K562 (cell line): ENCODE measurements around the gene R3HDM2. TPM values are rescaled to one million over a fixed set of nuclear protein-coding genes. Genes with fewer than 3 reads are reported as not detected.

Experiments
- ATAC-seq: fragments of 200-7000 bp; cut with Tn5 transposase; 3 replicates; pipeline ENCODE4 v1.9.1; 2020; ENCODE audit warnings: moderate library complexity
- BruUV-seq: library from RNA; stranded (reverse); fragments of 400-500 nt; replicated peaks from 2 replicates; lab custom pipeline; 2021; lab: Mats Ljungman, UMichigan
- CTCF ChIA-PET: fragments of 300-600 bp; formaldehyde crosslinking; extraction: SDS; loops from one replicate; lab custom pipeline; 2021; ENCODE audit warnings: low intra/inter-chr PET ratio; lab: Yijun Ruan, JAX
- POLR2A ChIA-PET: fragments of 300-600, 350-650 bp; sonication (Branson Sonifier 250); formaldehyde crosslinking; extraction: SDS; loops from one replicate; lab custom pipeline; 2021; ENCODE audit warnings: antibody characterized with exemption, inconsistent platforms; lab: Yijun Ruan, JAX
- DNase-seq, 4 experiments: peaks; one replicate each; pipeline versions ENCODE4 v3.0.0 to v3.0.0-alpha.2; 2011 to 2018; ENCODE audit warnings: low spot score in 3 of 4, mixed read lengths in 3 of 4; ENCODE audit errors: extremely low read depth in 1 of 4
- FAIRE-seq: peaks from 2 replicates; lab custom pipeline; 2011; peaks lifted over from hg19 to GRCh38; lab: Jason Lieb, UNC
- H2AFZ ChIP-seq: 2 replicates; pipeline ENCODE4 v1.6.0; 2011; ENCODE audit warnings: low read depth, low read length, control low read depth, inconsistent platforms
- H3K27ac ChIP-seq: fragments of 200-600 bp; 3 replicates; pipeline ENCODE4 v1.8.0; 2011; ENCODE audit warnings: low read depth, mild to moderate bottlenecking, control low read depth, inconsistent platforms, low read length, moderate library complexity, mixed read lengths; ENCODE audit errors: extremely low read depth
- H3K27me3 ChIP-seq, 2 experiments: fragments of 300-600 bp in 1 of 2; 2 replicates in 1 of 2; 3 replicates in 1 of 2; pipeline versions ENCODE4 v1.6.0 to v1.8.0; 2011; ENCODE audit warnings: inconsistent platforms in 2 of 2, low read length in 2 of 2, mild to moderate bottlenecking in 1 of 2, mixed read lengths in 1 of 2, moderate library complexity in 1 of 2; ENCODE audit not compliant: control insufficient read depth in 2 of 2, insufficient read depth in 2 of 2
- H3K36me3 ChIP-seq: fragments of 300-600 bp; 3 replicates; pipeline ENCODE4 v1.8.0; 2011; ENCODE audit warnings: mild to moderate bottlenecking, low read length, inconsistent platforms; ENCODE audit not compliant: control insufficient read depth, insufficient read depth
- H3K4me1 ChIP-seq, 2 experiments: fragments of 200-600 bp in 1 of 2; replicated peaks in 1 of 2; 2 replicates in 1 of 2; 3 replicates in 1 of 2; pipeline versions ENCODE4 v1.5.1 to v1.8.0; 2011; ENCODE audit warnings: inconsistent platforms in 2 of 2, low read length in 2 of 2, mild to moderate bottlenecking in 1 of 2, mixed read lengths in 1 of 2, moderate library complexity in 1 of 2; ENCODE audit not compliant: control insufficient read depth in 2 of 2, insufficient read depth in 2 of 2
- H3K4me2 ChIP-seq: 2 replicates; pipeline ENCODE4 v1.6.1; 2011; ENCODE audit warnings: low read length, control low read depth, inconsistent platforms, mixed read lengths; ENCODE audit not compliant: insufficient read depth
- H3K4me3 ChIP-seq: fragments of 200-600 bp; sonication (generic), shearing (Covaris generic); 2 replicates; pipeline ENCODE4 v1.5.1; 2016; ENCODE audit warnings: control low read depth, inconsistent platforms
- H3K79me2 ChIP-seq: fragments of 200-600 bp; 3 replicates; pipeline ENCODE4 v1.8.0; 2011; ENCODE audit warnings: low read length, inconsistent platforms; ENCODE audit not compliant: control insufficient read depth, insufficient read depth
- H3K9ac ChIP-seq, 2 experiments: 2 replicates each; pipeline versions ENCODE4 v1.6.0 to v1.6.1; 2011; ENCODE audit warnings: low read depth in 2 of 2, low read length in 2 of 2, control low read depth in 1 of 2, inconsistent platforms in 1 of 2, mild to moderate bottlenecking in 1 of 2, mixed read lengths in 1 of 2; ENCODE audit not compliant: insufficient read depth in 1 of 2
- H3K9me1 ChIP-seq: one replicate; pipeline ENCODE4 v1.6.0; 2011; ENCODE audit warnings: inconsistent platforms, mild to moderate bottlenecking, low read length, moderate library complexity; ENCODE audit not compliant: control insufficient read depth, insufficient read depth
- H3K9me3 ChIP-seq: replicated peaks from 2 replicates; pipeline ENCODE4 v1.5.1; 2011; ENCODE audit warnings: low read depth, low read length, inconsistent platforms; ENCODE audit not compliant: control insufficient read depth, insufficient read depth
- H4K20me1 ChIP-seq: replicated peaks from 2 replicates; pipeline ENCODE4 v1.6.1; 2011; ENCODE audit warnings: low read length, inconsistent platforms, mixed read lengths; ENCODE audit not compliant: control insufficient read depth, insufficient read depth
- CBX1 ChIP-seq: sonication (generic); IDR thresholded peaks from 2 replicates; pipeline ENCODE4 v1.6.1; 2016; ENCODE audit warnings: antibody characterized with exemption, low read depth, mild to moderate bottlenecking
- JUN ChIP-seq, 2 experiments: sonication (generic) in 1 of 2; formaldehyde crosslinking in 1 of 2; IDR thresholded peaks; 2 replicates each; pipeline versions ENCODE4 v1.6.1 to v1.8.0; 2012 to 2022; ENCODE audit warnings: borderline replicate concordance in 2 of 2, mild to moderate bottlenecking in 2 of 2, improper control_type of control experiment in 1 of 2, low read depth in 1 of 2, low read length in 1 of 2, missing genetic modification reagents in 1 of 2
- NBN ChIP-seq: fragments of 450-650 bp; IDR thresholded peaks from 2 replicates; pipeline ENCODE4 v1.6.1; 2016; ENCODE audit warnings: low read depth, mild to moderate bottlenecking
- NR2C2 ChIP-seq, 2 experiments: fragments of 200-800 bp in 1 of 2; sonication (Bioruptor generic) in 1 of 2; sonication (generic) in 1 of 2; formaldehyde crosslinking in 1 of 2; IDR thresholded peaks; 2 replicates each; pipeline versions ENCODE4 v1.6.1 to v1.8.0; 2016 to 2022; ENCODE audit warnings: mild to moderate bottlenecking in 1 of 2, missing compliant biosample characterization in 1 of 2, missing genetic modification characterization in 1 of 2, missing genetic modification reagents in 1 of 2
- RHOXF2B ChIP-seq: fragments of 250-450 bp; sonication (Bioruptor Pico); conservative IDR thresholded peaks from 2 replicates; pipeline ENCODE4 v1.5.1; 2021
- SRSF3 ChIP-seq: fragments of 200-400 bp; formaldehyde crosslinking; IDR thresholded peaks from 2 replicates; pipeline ENCODE4 v1.6.1; 2016; ENCODE audit warnings: mild to moderate bottlenecking, low read length, moderate library complexity; ENCODE audit not compliant: insufficient read depth
- ZNF140 ChIP-seq: fragments of 250-450 bp; sonication (Bioruptor Pico); IDR thresholded peaks from 2 replicates; pipeline ENCODE4 v1.8.0; 2021; ENCODE audit warnings: moderate library complexity, mild to moderate bottlenecking, inconsistent platforms
- ZNF551 ChIP-seq: fragments of 250-450 bp; sonication (Bioruptor Pico); IDR thresholded peaks from 2 replicates; pipeline ENCODE4 v1.5.0; 2021; ENCODE audit warnings: mild to moderate bottlenecking, moderate library complexity
- ZNF586 ChIP-seq: fragments of 450-650 bp; formaldehyde crosslinking; conservative IDR thresholded peaks from 2 replicates; pipeline ENCODE4 v1.4.0; 2020; ENCODE audit warnings: mild to moderate bottlenecking, moderate library complexity
- WGBS: fragments of 100-300 bp; shearing (Covaris generic); methylation state at CpG from one replicate; pipeline ENCODE4 v1.1.6; 2016; ENCODE audit warnings: low coverage, mixed read lengths; ENCODE audit not compliant: insufficient coverage; ENCODE audit errors: missing lambda C conversion rate; 5-methylcytosine and 5-hydroxymethylcytosine counted together
- in situ Hi-C: fragments of 300-500 bp; cut with MboI; formaldehyde crosslinking; loops from 4 replicates; pipeline ENCODE4 v1.15.0; 2018; ENCODE audit warnings: inconsistent platforms, mixed read lengths
- intact Hi-C: fragments of 100-400 bp; cut with micrococcal nuclease; formaldehyde crosslinking; loops from 2 replicates; pipeline ENCODE4 v1.14.2; 2022
- polyA plus RNA-seq, 8 experiments: library from polyadenylated mRNA; depleted of rRNA in 4 of 8; stranded (reverse) in 5 of 8; unstranded in 3 of 8; fragments of >200 nt; fragmentation: Nextera tagmentation in 2 of 8; fragmentation: Illumina TruSeq in 1 of 8; extraction: Ambion mirVana in 2 of 8; extraction: Trizol in 1 of 8; gene quantifications; 2 replicates each; pipeline versions ENCODE4 v1.2.1 to v1.2.3, GENCODE V29; 2011 to 2014; ENCODE audit warnings: inconsistent platforms in 1 of 8, missing spikeins in 1 of 8
- total RNA-seq, 7 experiments: library from RNA; depleted of rRNA in 6 of 7; stranded (reverse); fragments of >200 nt in 6 of 7; fragmentation: Illumina TruSeq in 2 of 7; extraction: Trizol in 2 of 7; gene quantifications; 2 replicates each; pipeline versions ENCODE4 v1.2.1 to v1.2.3, GENCODE V29; 2011 to 2021; ENCODE audit warnings: low replicate concordance in 1 of 7
- TF ChIP-seq, protein P1 (sequence below), 2 experiments: fragments of 450-650 bp in 1 of 2; sonication (generic) in 1 of 2; formaldehyde crosslinking in 1 of 2; IDR thresholded peaks; 2 replicates each; pipeline versions ENCODE4 v1.7.1 to v1.9.0; 2016 to 2022; ENCODE audit warnings: inconsistent platforms in 1 of 2, mild to moderate bottlenecking in 1 of 2, missing genetic modification reagents in 1 of 2

Gene R3HDM2
- total and polyA plus RNA-seq, 9 of the 15 experiments (the other 6 are each of a cell fraction or from before 2014, with no cell fraction given) = 3.3 to 18.8 (median 9.0) TPM

DNA sequence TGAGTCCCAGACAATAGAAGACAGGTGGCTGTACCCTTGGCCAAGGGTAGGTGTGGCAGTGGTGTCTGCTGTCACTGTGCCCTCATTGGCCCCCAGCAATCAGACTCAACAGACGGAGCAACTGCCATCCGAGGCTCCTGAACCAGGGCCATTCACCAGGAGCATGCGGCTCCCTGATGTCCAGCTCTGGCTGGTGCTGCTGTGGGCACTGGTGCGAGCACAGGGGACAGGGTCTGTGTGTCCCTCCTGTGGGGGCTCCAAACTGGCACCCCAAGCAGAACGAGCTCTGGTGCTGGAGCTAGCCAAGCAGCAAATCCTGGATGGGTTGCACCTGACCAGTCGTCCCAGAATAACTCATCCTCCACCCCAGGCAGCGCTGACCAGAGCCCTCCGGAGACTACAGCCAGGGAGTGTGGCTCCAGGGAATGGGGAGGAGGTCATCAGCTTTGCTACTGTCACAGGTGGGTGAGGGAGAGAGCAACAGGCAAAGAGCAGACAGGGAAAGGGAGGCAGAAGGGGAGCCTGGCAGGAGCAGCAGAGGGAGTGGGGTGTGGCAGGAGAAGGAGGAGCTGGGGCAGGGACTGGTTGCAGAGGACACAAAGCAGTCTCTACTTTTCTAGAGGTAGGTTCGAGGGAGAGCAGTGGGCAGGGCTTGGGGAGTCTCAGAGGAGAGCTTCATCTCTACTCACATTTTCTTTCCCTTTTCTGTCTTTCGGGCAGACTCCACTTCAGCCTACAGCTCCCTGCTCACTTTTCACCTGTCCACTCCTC lies 24.7 kb upstream of the R3HDM2 start:
- CTCF ChIA-PET = interaction anchor here (0.9 kb wide), 1 partner anchor 241 kb away, joined by 5 read pairs; no protein-coding TSS in a partner anchor
- Histone ChIP-seq H3K9me1 (no peaks in the 10 kb centered on the region), H3K4me2 (peak overlapping the region; percentile 91), H2AFZ (peak overlapping the region; percentile 92), H3K27me3 (no peaks in the 10 kb centered on the region), H3K36me3 (no peaks in the 10 kb centered on the region), H3K27ac (peak overlapping the region; percentile 74), H3K9me3 (no peaks in the 10 kb centered on the region), H3K9ac (peak overlapping the region; percentile 78 to 87), H3K4me3 (peak overlapping the region; percentile 62; the same call in 1 of the 2 replicates), H4K20me1 (no peaks in the 10 kb centered on the region), H3K4me1 (peaks cover 46 to 50% of the 10 kb centered on the region in 2 experiments), H3K79me2 (peaks cover 20% of the 10 kb centered on the region; the same call in 2 of the 3 replicates)
- DNase-seq (no peak), ATAC-seq (peak; percentile 6), FAIRE-seq (no peak)
- TSS peak; percentile 75 for BruUV-seq
- POLR2A ChIA-PET = interaction anchor here (0.5 to 2.4 kb wide), 24 partner anchors 10 to 575 kb away, joined by 3 to 9 read pairs (median 4); no protein-coding TSS in a partner anchor
- WGBS = 33% methylated on average over 8 of the region's 10 CpGs
- in situ Hi-C loops = no loop called here
- intact Hi-C loops = loop anchor here (2.0 to 5.0 kb wide), 2 partner anchors 25 to 237 kb away; partner anchors contain the start of genes OS9 and R3HDM2
- 0 out of 2 replicates have a peak, but pooled peaks have one; percentile 30 for TF ChIP-seq RHOXF2B (CRISPR knock-in tag)
- no peak for TF ChIP-seq SRSF3
- no peak for TF ChIP-seq NBN
- TF ChIP-seq CBX1 = 0 out of 2 replicates have a peak, but pooled peaks have one; percentile 0
- no peak for TF ChIP-seq ZNF140 (CRISPR knock-in tag)
- TF ChIP-seq ZNF586 (CRISPR knock-in tag) = no peak
- TF ChIP-seq, protein P1, sequence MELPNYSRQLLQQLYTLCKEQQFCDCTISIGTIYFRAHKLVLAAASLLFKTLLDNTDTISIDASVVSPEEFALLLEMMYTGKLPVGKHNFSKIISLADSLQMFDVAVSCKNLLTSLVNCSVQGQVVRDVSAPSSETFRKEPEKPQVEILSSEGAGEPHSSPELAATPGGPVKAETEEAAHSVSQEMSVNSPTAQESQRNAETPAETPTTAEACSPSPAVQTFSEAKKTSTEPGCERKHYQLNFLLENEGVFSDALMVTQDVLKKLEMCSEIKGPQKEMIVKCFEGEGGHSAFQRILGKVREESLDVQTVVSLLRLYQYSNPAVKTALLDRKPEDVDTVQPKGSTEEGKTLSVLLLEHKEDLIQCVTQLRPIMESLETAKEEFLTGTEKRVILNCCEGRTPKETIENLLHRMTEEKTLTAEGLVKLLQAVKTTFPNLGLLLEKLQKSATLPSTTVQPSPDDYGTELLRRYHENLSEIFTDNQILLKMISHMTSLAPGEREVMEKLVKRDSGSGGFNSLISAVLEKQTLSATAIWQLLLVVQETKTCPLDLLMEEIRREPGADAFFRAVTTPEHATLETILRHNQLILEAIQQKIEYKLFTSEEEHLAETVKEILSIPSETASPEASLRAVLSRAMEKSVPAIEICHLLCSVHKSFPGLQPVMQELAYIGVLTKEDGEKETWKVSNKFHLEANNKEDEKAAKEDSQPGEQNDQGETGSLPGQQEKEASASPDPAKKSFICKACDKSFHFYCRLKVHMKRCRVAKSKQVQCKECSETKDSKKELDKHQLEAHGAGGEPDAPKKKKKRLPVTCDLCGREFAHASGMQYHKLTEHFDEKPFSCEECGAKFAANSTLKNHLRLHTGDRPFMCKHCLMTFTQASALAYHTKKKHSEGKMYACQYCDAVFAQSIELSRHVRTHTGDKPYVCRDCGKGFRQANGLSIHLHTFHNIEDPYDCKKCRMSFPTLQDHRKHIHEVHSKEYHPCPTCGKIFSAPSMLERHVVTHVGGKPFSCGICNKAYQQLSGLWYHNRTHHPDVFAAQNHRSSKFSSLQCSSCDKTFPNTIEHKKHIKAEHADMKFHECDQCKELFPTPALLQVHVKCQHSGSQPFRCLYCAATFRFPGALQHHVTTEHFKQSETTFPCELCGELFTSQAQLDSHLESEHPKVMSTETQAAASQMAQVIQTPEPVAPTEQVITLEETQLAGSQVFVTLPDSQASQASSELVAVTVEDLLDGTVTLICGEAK (IDR thresholded peaks at IDR 0.05) = 0 out of 2 replicates have a peak, but pooled peaks have one; percentile 37
- TF ChIP-seq, protein P1 (CRISPR knock-in tag; IDR thresholded peaks at IDR 0.05) = no peak
- peak; percentile 40; the same call in 1 of the 2 replicates for TF ChIP-seq NR2C2 (CRISPR knock-in tag; IDR thresholded peaks at IDR 0.05)
- TF ChIP-seq NR2C2 (tag; IDR thresholded peaks at IDR 0.05) = no peak
- TF ChIP-seq JUN (IDR thresholded peaks at IDR 0.05; ENCODE audit: borderline replicate concordance, low read depth, low read length) = no peak
- 0 out of 2 replicates have a peak, but pooled peaks have one; percentile 15 for TF ChIP-seq JUN (CRISPR knock-in tag; IDR thresholded peaks at IDR 0.05; ENCODE audit: borderline replicate concordance)
- TF ChIP-seq ZNF551 (CRISPR knock-in tag) = no peak
